GM19468 (cell line): ENCODE results near the gene PIP5K1C.

Experiments
- ATAC-seq: cut with Tn5 transposase; IDR thresholded peaks from one replicate; pipeline ENCODE4 v1.9.1; 2021; ENCODE audit warnings: mild to moderate bottlenecking, moderate library complexity, moderate number of reproducible peaks; ENCODE audit not compliant: unreplicated experiment; ENCODE audit errors: extremely low read depth

Gene PIP5K1C

DNA sequence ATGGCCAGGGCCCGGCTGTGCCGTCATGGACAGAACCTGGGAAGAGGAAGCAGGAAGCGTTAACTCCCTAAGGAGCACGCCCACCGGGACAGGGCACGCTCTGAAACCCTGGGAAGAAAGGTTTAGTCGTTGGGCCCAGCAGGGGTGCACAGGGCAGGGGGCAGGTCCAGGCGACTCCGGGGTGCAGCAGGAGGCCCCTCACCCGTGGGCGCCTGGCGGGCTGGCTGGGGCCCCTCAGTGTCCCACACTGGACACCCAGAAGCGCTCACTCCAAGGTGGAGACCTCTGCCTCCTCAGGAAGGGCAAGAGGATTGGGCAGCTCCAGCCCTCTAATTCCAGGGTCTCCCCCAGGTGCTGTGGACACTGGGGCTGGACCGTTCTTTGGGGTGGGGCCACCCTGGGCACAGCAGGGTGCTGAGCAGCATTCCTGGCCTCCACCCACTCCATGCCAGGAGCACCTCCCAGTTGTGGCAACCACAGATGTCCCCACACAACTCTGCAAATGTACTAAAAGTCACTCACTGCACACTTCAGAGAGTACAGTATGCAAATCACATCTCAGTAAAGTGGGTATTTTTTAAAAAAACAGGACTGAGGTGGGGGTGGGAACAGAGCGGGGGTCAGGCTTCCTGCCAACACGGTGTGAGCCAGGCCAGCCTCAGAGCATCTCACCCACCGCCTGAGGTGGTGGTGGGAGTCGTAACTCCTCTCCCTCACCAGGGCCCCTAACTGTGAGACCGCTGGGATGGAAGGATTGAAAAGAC lies 35.2 kb downstream of the PIP5K1C start:
- ATAC-seq, result no peak

DNA sequence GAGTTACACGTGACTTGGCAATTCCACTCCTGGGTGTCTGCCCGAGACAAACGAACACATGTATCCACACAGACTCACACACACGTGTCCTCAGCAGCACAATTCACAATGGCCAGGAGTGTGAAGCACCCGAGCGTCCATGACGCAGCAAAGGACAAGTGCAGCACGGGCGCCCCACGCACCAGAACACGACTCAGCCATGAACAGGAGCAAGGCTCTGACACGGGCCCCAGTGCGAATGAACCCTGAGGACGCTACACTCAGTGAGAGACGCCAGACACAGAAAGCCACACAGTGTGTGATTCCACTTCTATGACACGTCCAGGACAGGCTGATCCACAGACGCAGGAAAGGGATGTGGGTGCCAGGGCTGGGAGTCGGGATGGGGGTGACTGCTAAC lies 36.4 kb downstream of the PIP5K1C start:
- no peak for ATAC-seq

DNA sequence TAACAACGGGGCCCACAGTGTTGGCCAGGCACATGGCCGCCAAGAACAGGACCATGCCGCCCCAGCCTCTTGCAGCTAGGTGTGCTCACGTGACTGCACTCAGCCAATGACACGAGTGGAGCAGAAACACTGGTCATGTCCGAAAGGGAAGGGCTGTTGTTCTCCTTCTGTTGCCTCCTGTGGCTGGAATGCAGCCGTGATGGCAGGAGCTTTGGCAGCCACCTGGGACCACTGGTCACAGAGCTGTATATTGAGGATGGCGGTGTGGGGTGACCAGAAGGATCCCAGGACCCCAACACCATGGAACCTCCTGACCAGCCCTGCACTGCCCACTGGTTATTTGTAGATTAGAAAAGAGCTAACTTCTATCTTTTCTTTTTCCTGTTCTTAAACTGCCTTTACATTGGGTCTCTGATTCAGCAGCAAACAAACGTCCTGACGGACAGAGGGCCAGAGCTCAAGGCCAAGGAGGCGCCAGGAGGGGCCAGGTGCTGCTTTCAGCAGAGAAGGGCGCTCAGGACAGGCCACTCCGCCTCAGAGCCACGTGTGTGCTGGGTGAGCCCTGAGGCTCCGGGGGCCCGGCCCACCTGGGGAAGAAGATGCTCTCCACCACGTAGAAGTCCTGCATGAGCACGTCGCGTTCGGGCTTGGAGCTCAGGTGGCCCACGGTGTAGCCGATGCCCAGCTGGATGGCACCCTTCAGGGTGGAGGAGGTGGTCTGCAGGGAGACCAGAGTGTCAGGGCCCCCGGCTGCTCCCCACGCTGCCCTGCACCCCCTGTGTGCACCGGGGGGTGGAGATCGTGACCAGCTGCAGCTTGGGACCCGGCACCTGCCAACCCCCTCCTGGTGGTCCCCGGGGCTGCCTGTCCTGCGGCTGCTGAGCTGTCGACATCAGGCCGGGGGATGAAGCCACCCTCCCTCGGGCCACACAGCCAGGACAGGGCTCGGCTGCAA lies 38.7 kb downstream of the PIP5K1C start:
- no peak for ATAC-seq

DNA sequence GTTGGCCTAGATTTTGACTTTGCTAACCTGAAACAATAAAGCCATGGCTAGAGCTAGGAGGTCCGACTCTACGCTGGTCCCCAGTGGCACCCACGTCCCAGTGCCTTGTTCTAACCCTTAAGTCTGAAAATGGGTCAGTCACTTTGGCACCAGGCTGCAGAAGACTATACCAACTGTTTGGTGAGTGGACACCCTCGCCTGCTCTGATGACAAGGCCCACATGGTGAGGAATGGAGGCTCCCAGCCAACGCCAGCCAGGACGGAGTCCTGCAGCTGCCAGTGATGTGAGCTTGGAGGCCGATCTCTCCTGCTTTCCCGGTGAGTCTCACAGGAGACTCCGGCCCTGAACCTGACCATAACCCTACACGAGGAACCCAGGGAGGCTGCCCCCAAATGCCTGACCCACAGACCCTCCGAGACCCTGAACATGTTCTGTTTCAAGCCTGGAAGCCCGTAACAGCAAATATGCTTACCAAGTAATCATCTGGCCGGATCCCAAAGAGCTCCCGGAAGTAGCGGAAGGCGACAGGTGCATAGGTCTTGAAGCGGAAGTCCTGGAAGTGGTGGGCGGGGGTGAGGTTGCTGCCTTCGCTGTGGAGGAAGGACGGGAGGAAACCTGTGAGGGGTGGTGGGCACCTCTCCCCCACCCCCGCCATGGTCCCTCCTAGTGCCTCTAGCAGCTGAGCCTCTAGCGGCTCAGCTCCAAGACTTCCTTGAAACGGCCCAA lies 39.6 kb downstream of the PIP5K1C start:
- ATAC-seq, result no peak

DNA sequence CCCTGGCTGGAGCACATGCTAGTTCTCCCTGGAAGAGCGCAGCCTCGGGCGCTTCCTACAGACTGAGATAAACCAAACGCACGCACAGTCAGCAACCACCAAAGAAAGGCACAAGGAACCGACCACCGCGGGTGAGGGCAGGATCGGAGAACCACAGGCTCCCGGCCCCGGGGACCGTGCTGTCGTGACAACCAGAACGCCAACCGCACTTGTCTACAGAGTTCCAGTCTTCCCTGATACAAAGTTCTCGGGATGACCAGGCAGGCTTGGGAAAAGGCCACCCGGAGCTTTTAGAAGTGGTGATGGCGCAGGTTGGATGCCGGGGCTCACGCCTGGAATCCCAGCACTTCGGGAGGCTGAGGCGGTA lies 40.5 kb downstream of the PIP5K1C start:
- ATAC-seq, result no peak

DNA sequence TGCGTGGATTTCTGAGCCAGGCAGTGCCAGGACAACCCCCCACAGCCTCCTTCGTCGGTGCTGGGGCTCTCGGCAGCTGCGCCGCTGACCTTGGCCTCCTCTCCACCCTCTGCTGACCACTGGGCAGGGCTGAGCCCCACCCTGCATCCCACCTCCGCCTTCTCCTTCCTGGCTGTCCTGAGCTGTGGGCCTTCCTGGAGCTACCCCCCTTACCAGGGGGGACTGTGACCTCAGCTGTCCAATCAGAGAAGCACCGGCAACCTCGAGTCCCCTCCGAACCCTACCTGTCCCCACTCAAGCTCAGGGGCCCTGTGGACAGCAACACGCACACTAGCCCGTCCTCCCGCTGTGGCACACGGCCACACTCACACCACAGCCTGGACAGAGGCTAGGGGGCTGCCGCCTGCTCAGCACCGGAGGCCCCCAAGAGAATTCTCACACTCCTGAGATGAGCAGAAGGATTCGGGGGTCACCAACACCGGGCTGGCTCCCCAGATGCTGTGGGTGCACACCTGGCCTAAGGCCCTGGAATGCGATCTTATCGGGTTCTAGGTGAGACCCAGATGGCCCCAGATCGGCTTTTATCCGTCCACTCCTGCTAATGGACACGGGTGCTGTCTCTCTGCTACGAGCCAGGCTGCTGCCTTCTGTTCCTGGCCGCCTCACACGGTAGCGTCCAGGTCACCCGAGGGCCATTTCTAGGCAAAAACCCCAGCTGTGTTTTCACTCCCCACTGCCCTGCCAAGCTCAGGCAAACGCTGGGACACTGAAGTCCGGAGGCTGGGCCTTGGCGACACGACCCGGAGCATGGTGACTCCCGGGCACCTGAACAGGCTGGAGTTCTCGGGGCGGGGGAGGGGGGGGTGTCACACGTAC lies 41.2 kb downstream of the PIP5K1C start:
- no peak for ATAC-seq

DNA sequence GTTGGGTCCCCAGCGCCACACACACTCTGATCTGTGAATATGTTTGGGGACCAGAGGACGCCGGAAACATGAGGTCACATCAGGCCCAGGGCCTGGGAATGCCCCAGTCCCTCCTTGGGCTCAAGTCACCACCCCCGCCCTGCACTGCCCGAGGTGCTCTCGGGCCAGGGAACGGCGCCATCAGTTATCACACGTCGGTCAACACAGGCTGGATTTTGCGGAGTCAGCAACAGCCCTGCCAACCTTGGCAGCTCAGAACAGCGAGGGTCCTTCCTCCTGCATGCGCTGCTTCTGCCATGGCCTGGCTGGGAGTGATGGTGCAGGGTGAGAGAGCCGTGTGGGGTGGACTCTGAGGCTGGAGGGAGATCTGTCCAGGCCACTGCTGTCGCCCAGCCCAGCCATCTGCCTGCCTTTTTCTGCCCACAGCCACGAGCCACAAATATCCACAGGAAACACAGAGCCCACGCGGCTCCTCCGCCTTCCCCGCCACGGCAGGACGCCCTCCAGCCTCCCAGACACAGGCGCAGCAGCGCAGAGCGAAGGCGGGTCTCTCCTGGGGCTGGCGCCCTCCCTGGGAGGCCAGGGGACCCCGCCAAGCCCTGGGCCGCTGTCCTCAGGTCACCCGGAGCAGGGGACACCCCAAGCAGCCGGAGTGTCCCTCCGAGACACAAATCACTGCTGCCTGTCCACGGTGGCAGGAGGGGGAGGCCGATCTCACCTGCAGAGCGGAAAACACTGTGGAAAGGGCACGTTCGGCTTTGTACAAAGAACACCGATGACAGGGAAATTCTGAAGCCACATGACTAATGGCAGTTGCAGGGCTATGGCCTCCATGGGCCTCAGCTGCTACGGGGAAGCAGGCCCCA lies 42.0 kb downstream of the PIP5K1C start:
- no peak for ATAC-seq

DNA sequence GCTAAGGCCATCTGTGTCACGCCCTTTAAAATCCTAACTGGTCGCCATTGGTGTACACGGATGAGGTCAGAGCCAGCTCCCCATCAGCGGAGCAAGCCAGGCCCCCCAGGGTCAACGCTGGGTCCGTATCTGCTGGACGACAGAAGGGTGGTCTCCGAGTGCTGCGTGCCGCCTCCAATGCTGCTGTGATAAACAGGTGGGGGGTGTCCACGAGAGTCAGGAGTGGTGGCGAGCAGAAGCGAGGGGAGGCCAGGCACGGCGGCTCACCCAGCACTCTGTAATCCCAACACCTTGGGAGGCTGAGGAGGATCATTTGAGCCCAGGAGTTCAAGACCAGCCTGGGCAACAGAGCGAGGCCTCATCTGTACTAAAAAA lies 42.9 kb downstream of the PIP5K1C start:
- no peak for ATAC-seq

DNA sequence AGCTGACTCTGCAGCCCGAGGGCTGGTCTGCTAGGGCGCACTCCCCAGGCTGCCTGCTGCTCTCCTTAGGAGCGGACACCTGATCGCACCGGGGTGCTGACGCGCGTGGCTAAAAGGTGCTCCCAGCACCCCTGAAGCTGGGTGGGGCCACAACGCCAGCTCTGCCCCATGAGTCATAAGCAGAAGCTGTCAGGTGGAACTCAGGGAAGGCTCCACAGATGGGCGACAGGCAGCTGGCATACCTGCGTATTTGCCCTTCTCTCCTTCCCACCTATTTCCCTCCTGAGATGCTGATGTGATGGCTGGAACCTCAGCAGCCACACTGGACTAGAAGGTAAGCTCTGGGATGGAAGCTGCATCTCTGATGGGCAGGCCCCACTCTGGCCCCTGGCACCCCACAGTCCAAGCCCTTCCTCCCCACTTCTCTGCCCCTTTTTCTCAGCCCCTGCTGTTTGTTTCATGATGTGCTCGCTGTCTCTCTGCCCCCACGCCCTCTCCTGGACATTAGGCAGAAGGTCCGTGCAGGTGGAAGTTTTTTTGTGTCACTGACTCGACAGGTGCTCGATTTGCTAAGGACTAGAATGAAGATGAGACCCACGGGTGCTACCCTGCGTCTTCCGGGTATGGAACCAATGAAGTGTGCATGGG lies 43.4 kb downstream of the PIP5K1C start:
- ATAC-seq, result no peak

DNA sequence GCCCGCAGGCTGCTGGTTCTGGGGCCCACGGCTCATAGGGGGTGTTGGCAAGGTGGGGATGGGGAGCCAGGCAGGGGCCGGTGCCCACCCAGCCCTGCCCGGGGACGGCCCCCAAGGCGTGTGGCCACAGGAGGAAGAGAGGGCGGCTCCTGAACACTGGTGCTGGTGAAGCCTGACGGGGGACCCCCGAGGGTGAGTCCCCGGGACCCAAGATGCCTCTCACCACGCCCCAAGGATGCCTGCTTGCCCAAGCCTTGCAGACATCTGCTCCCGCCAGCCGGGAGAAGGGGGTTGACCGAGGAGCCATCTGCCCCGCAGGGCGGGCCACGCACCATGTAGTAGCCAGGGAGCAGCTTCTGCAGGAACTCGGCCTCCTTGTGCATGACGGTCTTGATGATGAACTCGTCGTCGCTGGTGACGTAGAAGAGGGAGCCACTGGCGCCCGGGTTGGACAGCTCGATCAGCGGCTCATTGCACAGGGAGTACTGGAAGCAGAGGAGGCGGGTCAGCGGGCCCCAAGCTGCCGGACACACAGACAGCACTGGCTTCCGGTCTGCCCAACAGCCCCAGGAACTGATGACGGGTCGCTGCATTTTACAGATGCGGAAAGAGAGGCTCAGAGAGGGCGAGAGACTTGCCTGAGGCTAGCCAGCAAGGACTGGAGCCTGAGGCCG lies 44.1 kb downstream of the PIP5K1C start:
- no peak for ATAC-seq

DNA sequence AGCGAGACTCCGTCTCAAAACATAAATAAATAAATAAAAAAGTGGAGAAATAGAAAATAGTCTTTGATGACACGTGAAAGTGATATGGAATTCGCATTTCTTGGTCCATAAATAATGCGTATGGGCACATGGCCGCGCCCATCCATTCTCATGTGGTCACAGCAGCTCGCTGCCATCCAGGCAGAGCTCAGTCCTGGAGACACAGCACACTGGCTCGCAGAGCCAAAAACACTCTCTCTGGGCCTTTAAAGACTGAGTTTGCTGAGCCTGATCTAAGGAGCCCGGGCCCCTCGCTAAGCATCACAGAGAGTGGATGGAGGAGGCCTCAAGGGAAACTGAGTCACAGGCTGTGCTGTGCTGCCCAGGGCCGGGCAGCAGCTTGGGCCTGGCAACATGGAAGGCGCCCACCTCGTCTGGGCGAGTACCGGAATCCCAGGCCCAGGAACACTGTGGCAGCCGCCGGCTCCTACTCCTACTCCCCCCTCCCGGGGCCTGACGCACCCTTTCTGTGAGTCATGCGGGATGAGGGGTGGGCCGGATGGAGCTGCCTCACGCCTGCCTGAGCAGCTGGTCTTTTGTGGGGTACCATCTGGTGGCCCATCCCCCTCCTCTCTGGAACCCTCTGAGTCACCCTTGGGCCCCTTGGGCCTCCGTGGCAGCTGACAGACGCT lies 44.7 kb downstream of the PIP5K1C start:
- no peak for ATAC-seq

DNA sequence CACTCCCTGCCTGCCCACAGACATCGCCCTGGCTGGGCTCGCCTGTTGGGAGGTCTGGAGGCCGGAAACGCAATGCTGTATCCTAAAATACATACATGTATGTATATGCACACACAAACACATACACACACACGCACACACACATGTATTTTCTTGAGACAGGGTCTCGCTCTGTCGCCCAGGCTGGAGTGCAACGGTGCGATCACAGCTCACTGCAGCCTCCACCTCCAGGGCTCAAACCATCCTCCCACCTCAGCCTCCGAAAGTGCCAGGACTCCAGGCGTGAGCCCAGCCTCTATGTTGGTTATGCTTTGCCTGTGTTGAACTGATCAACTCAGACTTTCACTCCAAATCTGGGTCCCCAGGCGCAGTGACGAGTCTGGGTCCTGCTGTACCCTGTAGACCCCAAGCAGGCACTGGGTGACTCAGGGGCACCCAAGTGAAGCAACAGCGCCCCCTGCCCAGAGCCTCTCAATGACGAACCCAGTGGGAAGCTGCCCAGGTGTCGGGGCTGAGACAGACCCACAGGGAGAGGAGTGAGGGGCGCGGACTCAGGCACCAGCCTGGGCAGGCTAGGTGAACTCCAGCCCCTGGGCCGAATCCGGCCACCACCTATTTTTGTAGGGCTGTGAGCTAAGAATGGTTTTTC lies 46.3 kb downstream of the PIP5K1C start:
- no peak for ATAC-seq

DNA sequence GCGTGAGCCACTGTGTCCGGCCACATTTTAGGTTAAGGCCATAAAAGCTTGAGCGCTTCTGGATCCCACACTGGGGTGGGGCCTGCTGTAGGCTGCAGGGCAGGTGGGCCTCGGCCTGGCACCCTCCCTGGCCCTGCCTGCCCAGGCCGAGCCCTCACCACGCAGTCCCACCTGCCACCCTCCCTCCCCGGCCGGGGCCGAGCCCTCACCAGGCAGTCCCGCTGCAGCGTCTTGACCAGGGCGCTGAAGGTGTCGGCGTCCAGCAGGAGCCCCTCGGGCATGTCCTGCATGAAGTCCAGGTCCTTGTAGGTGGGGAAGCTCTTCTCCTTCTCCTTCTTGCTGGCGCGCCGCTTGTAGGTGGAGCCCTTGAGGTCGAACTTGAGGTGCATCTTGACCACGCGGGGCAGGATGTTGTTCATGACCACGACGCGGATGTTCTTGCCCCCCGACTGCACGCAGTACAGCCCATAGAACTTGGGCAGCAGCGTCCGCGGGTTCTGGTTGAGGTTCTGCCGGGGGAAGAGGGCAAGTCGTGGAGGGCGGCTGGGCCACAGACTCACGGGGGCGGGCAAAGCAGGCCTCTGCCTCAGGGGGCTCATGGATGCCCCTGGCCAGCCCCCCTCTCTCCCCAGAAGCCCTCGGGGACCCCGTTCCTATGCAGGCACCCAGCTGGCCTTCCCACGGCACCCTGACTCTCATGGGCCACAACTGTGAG lies 47.0 kb downstream of the PIP5K1C start:
- ATAC-seq, result no peak

DNA sequence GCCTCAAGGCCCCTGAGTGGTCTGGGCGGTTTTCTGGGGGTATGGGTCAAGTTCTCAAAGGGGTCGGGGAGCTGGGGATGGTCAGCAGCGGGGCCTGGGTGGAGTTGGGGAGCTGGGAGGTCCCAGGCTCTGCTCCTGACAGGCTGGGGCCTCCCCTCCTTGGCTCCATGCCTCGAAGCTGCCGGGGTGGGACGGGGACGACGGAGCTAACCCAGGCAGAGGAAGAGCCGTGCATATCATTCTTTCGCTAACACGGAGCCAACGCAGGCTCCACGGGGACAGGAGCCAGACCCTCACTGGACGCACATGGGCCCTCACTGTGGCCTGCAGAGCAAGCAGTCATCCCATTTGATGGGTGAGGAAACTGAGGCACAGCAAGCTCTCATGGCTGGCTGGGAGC lies 47.8 kb downstream of the PIP5K1C start:
- no peak for ATAC-seq

DNA sequence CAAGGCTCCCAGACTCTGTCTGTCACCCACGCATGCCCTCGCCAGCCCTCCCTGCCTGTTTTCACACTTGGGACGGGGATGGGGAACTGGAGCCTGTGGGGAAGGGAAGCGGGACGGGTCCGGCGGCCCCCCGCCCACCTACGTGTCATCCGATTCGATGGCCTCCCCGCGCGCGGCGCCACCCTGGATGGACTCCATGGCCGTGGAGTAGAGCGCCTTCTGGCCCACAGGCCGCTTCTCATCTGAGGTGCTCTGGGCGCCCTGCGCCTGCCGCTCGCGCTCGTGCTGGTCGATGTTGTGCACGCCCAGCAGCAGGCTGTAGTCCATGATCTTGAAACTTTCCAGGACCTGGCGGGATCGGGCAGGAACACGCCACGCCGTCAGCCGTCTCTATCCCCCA lies 48.6 kb downstream of the PIP5K1C start:
- ATAC-seq, result no peak

DNA sequence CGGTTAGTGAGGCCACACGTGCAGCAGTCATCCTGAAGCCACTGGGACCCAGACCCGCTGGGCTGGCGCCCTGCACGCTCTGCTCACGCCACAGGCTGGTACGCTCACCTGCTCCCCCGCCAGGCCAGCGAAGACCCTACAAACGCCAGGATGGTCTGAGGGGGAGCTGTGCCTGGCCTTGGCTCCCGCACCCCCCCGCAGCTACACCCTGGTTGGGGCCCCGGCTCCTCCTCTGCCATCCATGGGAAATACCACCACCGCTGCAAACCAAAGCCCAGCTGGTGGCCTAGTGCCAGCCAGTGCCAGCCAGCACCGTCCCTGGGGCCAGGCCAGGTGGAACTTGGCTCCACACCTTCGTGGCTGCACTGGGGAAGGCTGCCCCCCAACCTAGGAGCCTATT lies 50.4 kb downstream of the PIP5K1C start:
- no peak for ATAC-seq
